Ovary (tissue), 3 donors: ENCODE measurements around the gene ABHD17C.

Experiments used
- POLR2A ChIP-seq: fragments of 450-650 bp; IDR thresholded peaks from one replicate; pipeline ENCODE4 v1.6.1; 2017; ENCODE audit warnings: antibody characterized with exemption, mild to moderate bottlenecking, moderate library complexity
- TF ChIP-seq, protein P1 (sequence below), 3 donors: fragments of 450-650 bp in 2 of 3; fragments of 200-600 bp in 1 of 3; IDR thresholded peaks; one replicate each; pipeline versions ENCODE4 v1.5.1 to v1.8.0; 2016 to 2022; ENCODE audit warnings: antibody characterized with exemption in 3 of 3, mild to moderate bottlenecking in 1 of 3
- donor health status: DM: no; HTN: no; CAD: no.

DNA sequence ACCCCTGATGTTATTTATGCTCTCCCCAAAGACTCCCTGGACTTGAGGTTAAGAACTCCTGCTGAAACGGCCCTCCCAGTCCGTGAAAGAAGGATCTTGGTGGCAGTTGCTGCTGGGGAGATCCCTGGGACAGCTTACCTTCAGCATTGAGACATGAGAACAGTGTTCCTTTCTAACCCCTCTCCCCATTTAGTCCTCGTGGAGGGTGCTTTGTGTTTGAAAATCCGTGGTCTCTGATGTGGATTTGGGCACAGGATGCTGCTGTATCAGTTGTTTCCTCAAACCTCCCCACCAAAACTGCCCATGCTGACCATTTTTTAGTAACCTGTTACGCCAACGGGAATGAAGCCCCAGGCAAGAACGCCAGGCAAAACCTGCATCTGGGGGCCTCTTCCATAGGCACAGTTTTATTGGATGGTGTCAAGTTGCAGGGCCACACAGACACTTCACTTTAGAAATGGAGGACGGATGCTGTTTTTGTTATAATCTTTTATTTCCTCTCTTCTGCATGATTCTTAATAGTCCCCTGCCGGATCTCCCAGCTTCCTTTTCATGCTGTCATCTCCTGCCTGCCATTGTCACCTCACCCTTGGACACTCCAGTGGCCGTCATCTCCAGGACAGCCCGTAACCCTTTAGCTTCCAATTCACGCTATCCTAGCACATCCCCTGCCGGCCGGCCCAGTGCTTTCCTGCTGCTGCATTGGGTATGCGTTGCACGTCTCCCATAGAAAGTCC, 52.4 kb downstream of the ABHD17C start:
- TF ChIP-seq, protein P1, sequence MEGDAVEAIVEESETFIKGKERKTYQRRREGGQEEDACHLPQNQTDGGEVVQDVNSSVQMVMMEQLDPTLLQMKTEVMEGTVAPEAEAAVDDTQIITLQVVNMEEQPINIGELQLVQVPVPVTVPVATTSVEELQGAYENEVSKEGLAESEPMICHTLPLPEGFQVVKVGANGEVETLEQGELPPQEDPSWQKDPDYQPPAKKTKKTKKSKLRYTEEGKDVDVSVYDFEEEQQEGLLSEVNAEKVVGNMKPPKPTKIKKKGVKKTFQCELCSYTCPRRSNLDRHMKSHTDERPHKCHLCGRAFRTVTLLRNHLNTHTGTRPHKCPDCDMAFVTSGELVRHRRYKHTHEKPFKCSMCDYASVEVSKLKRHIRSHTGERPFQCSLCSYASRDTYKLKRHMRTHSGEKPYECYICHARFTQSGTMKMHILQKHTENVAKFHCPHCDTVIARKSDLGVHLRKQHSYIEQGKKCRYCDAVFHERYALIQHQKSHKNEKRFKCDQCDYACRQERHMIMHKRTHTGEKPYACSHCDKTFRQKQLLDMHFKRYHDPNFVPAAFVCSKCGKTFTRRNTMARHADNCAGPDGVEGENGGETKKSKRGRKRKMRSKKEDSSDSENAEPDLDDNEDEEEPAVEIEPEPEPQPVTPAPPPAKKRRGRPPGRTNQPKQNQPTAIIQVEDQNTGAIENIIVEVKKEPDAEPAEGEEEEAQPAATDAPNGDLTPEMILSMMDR (IDR thresholded peaks at IDR 0.05) = no peak
- no peak for TF ChIP-seq POLR2A
